M059J (cell line): ENCODE measurements around the gene RAD51D. TPM values are rescaled to one million over a fixed set of nuclear protein-coding genes. Genes with fewer than 3 reads are reported as not detected.
"Not testable (repeated sequence)": the region's sequence is repeated elsewhere in the genome, so short reads cannot be mapped to it uniquely, and the experiment has no call there.

Experiments
- DNase-seq: peaks from one replicate; pipeline ENCODE4 v3.0.0-alpha.2; 2012; ENCODE audit warnings: low read depth
- total RNA-seq: library from RNA; depleted of rRNA; stranded (reverse); fragments of >200 nt; shearing (Covaris generic); gene quantifications from 2 replicates; pipeline ENCODE4 v1.2.3, GENCODE V29; 2014

The RAD51D gene
- total RNA-seq, 1 experiment from 2014 or later, result 10.0 TPM

DNA sequence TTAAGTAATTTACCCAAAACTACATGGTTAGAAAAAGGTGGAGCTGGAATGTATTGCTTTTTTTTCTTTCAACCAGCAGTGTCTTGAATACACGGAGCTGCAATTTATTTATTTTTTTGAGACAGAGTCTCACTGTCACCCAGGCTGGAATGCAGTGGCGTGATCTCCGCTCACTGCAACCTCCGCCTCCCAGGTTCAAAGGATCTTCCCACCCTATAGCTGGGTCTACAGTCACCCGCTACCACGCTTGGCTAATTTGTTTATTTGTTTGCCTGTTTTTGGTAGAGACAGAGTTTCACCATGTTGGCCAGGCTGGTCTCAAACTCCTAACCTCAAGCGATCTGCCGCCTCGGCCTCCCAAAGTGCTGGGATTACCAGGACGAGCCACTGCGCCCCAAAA is 29.0 kb downstream of the RAD51D start:
- not testable (repeated sequence) for DNase-seq

DNA sequence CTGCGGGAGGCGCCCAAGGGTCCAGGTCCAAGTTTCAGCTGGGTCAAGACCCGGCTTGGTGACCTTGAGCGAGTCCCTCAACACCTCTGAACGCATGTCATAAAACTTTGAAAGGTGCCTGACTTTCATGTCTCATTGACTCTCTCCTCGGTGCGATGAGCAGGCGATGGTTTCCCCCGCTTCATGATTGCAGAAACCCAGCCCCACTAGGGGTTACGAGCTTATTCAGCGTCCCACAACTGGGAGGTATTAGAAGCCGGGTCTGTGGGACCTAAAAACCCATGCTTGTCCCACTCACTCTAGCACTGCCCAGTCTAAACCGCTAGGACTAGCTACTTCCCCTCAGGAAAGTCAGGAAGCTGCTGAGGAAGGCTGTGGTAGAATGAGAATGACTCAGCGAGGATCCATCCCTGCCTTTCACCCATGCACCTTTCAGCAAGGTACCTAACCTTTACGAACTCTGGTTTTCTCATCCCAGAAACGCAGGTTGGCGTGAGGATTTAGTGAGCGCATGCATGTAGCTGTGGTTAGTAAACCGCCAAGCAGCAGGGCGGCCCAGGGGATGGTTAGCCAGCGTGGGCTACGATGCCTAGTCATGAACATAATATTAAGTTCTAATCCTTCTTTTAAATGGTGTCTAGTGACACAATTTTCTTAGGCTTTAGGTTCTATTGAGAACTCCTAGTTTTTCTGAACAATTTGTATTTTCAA is 29.9 kb downstream of the RAD51D start:
- DNase-seq, result peak; percentile 76

- DNase-seq, result peak; percentile 74
Observed at GRCh38 chr17:35088881-35089585, 30.6 kb downstream of the RAD51D start.

DNA sequence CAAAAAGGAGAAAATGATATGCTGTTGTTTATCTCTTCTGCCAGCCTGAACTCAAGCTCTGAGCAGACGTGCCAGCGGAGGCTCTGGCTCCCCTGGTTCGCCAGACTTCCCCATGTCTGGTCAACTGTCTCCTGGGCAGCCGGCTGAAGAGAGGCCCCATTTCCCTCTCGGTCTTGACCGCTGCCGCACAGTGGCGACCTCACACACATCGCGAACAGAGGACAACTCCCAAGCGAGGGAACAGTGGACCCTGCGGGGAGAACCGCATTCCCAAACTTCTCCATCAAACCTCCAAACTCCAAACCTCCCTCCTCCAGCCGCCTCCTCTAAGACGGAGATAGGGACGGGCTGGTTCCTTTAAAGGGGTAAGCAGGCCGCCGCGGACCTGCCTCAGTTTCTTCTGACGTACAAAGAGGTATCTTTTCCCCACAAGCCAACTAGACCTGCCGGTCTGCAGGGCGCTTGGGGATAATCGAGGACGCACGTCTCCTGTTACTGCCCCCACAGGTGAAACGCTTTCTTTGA is 31.2 kb downstream of the RAD51D start:
- peak; percentile 73 for DNase-seq

- peak; percentile 41 for DNase-seq
Observed at GRCh38 chr17:35087731-35088355, 31.8 kb downstream of the RAD51D start.

DNA sequence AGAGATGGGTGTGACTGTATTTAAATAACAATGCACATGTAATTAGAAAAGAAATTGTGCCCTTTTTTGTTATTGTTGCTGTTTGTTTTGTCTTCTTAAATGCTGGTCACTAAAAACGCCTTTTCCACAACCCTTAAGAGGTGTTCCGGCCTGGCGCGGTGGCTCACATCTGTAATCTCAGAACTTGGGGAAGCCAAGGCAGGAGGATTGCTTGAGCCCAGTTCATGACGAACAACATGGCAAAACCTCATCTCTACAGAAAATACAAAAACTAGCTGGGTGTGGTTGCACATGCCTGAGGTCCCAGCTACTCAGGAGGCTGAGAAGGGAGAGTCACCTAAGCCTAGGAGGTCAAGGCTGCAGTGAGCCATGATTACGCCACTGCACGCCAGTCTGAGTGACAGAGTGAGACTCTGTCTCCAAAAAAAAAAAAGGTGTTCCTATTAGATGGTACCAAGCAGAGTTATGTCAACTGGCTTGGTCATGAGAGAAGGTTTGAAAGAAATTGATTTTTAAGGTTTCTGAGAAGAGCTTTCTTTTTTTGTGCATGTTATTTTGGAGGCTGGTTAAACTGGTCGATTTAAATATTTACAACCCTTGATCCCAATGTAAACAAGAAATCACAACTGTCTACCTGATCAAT is 32.6 kb downstream of the RAD51D start:
- DNase-seq, result no peak

- DNase-seq, result no peak
Observed at GRCh38 chr17:35086164-35086563, 33.5 kb downstream of the RAD51D start.

GRCh38 chr17:35084987-35085386 is 34.7 kb downstream of the RAD51D start:
- DNase-seq, result peak; percentile 84

GRCh38 chr17:35083071-35083470 is 36.6 kb downstream of the RAD51D start:
- DNase-seq, result no peak

DNA sequence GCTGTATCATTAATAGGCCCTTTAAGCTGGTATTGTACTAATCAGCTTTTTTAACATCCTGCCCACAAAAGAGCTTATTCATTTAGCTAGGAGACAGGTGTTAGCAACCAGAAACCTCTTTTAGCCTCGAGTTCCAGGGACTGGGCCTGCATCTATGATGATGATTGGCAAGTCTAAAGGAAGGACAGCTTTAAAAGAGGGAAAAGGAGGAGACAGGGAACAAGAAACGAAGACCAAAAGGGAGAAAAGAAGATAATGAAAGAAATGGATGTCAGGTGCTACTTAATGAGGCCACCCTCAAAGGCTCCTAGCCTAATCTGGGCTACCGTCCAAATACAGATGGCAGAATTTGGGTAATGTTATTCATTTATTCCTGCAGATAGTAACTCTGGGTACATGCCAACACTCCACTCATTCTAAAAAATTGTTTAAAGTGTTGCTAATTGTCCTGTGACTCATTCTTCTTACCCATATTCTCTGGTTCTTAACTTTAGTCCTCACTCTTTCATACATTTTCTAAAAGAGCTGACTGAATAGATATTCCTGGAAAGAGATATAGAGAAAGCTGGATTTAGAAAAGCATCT is 37.5 kb downstream of the RAD51D start:
- peak; percentile 97 for DNase-seq

DNA sequence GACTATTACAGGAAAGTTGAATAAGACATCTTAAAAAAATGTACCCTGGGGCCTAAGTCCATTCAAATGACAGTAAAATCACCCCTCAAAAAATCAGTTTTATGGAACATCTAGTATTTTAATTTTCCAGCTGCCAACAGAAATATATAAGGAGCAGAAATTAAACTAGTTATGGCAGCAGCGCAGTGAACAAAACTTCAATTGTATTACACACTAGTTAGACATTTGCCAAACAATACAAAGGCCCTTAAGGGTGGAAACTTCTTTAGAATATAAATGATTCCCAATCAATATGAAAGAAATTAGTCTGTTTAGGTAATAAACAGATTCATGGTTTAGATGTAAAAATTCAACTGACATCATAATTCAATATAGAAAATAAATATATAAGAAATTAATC is 38.0 kb downstream of the RAD51D start:
- no peak for DNase-seq

DNA sequence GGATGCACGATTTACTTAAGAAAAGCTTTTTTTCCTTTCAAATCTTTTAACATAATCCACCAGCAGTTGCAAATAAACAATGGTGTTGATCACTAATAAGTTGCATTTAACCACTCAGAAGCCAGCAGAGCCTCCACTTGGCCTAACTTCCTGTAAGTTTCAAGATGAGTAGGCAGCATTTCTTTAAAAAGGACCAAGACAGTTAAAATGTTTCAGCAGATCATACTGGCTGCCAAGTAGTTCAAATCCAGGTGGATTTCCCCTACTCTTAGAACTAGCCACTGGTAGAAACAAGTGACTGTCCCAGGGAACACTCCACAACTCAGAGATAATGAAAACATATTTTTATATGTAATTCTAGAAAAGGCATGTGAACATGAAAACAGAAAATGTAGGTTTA is 39.1 kb downstream of the RAD51D start:
- no peak for DNase-seq

DNA sequence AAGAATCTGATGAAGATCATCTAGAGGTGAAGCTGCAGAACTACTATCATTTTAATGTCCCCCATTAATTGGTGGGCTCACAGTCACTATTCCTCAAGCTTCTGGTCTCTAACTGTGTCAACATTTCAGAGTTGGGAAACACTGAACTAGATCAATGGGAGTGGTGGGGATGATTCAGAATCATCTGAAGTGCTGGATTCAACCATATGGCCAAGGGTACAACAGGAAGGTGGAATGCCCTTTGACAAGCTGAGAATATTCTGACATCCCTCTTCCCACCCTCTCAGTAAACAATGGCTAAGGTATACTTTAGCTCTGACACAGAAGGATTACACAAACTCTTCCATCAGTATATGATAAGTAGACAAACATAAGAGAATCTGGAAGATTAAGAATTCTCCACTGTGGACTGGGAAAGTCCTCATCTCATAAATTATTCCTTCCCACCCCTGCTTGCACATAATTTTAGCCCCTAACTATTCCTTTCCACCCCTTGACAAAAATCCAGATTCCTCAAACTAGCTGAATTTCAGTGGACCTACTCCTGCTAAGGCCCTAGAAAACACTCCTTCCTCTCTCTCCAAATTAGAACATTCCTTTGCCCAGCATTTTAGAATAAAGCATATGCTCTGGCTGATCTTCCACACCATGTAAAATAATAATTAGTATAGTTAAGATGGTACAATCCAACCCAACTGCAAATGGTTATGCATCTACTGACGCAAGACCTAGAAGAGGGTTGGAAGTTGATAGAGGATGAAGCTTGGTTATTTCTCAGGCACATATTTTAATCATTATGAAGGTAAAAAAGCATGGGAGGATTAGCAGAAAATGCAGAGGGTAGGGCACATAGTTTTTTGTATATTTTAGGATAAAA is 39.9 kb downstream of the RAD51D start:
- DNase-seq, result no peak

DNA sequence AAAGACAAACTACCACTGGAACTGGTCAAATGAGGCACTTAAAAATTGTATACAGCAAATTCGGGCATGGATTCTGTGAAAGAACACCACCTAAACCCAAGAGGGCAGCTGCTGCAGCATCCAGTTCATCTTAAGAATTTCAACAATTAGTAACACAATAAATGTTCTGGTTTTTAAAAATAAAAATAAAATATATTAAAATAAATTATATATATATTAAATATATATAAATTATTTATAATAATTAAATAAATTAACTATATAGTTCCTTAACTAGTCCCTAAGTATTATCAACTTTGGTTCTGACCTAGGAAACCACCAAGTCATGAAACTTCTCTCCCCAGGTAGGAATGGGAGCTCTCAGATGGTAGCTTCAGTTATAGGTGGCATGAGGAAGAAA is 42.8 kb downstream of the RAD51D start:
- no peak for DNase-seq

DNA sequence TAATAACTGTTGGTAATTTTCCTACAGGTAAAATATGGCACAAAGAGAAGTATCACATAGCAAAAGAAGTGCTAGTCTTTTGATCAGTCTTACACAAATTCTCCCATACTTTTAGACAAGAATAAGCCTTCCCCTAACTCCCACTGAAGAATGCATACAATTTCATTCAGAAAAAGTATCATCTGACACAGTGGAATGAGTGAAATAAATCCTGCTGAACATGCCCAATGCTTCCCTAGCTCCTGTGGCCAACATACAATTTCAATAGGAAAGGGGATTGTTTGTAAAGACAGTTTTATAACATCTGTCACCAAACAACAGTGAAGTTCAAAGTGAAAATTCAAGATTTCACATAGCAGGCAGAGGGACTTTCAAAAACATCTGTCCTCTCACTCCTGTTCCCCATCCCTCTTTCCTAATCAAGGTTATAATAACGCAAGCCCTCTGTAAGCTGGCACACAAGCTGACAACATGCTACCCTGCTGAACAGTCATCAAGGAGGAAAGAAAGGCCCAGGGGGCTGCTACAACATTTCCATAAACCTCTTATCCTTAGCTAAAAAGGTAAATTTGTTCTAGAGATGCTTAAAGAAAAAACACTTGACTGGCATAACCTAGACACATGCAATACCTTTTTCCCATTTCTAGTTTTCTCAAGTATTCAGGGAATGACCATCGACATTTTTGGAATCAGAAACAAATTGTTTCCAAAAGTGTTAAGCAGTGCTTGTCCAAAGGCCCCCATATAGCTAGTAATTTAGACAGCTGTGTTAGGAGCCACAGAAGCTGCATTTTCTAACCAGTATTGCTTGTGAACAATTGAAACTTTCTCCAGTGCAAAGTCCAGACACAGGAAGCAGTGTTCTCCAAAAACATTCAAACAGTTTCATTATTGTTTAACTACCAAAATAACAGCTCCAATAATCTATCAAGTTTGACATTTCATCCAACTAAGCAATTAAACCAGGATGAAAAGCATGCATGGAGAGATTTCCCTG is 44.7 kb downstream of the RAD51D start:
- DNase-seq, result no peak

- no peak for DNase-seq
Observed at GRCh38 chr17:35073991-35074627, 45.6 kb downstream of the RAD51D start.

DNA sequence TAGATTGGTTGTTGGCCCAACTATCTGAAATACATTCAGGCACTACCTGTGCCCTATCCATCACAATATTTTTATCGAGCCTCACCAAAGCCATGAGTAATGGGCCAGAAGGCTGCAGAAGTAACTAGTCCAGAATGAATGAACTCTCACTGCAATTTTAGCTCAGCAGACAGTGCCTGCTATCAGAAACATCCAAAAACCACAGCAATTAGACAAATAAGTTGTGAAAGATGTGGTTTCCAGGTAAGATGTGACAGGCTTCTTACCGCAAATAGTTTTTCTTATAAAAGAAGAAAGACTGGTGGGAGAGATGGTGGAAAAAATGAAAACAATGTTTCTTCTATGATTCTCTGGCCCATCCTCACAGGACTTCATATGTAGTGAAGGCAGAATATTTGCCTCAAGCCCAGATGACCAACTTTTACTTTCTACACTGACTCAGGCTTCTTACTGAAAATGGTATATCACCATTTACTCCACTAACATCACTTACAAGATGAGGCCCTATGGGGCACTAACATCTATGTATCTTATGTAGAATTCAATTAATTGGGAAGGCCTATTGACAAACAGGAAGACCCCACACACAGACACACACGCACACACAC is 46.4 kb downstream of the RAD51D start:
- no peak for DNase-seq

DNA sequence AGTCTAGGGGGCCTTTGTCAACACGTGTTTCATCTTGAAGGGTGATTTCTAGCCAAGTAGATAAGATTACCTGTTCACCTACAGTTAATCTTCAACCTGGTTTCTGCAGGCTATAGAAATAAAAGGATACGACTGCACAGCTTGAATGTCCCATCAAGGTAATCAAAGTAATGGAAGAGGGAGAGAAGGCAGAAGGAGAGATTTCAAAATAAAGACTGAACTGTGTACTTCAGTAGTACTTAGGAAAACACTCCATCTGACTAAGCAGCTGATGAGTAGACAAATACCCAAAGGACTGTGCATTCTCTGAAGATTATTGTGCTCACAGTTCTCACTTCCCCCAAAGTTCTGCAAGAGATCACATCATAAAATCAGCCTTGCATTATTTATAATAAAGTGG is 50.3 kb downstream of the RAD51D start:
- DNase-seq, result no peak

DNA sequence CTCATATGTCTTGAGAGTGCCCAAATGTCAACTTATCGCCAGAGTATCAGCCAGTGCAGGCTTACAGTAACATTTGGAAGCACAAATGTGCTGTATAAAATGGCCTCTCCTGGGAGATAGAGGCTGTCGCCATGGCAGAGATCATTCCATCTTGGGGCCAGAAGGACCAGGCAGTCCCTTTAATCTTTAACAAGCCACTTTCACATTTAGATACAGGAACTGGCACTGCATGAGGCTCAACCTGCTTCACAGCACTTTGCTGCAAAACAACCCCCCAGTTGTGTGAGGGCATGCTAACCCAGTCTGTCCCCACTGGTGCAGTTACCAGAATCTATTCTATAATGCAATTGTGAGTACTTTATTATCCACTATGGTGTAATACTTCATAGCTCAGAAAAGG is 51.4 kb downstream of the RAD51D start:
- no peak for DNase-seq
